ENCODE measurements around the gene EPB41.
"Not testable (repeated sequence)": the region's sequence is repeated elsewhere in the genome, so short reads cannot be mapped to it uniquely, and the experiment has no call there.

The EPB41 gene

GRCh38 chr1:29133861-29134694 is 219.7 kb downstream of the EPB41 start:
- no peak for DNase-seq (ENCODE audit: low read depth)

GRCh38 chr1:29134695-29135028 is 220.3 kb downstream of the EPB41 start:
- DNase-seq (ENCODE audit: low read depth): no peak

DNA sequence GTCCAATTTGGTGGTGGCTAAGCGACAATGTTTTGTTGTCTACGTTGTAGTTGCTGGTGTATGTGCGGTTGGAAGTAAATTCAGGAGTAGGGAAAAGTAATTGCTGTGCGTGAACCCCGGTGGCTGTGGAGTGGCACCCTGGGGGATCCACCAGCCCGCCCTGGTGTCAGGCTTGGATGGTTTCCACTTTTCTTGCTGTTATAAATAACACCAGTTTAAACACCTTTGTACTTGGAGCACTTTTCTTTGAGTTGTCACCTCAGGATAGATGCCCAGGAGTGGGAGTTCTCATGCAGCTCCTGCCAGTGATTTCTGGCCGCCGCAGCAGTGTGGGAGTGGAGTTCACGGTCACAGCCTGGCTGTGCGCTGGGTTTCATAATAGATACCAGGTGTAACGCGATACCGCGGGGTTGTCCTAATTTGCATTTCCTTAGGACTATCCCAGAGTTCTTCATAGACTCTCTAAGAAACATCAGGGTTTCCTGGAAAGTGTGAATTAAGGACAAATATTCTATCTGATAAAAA is 222.1 kb downstream of the EPB41 start:
- no peak for DNase-seq (ENCODE audit: low read depth)

DNA sequence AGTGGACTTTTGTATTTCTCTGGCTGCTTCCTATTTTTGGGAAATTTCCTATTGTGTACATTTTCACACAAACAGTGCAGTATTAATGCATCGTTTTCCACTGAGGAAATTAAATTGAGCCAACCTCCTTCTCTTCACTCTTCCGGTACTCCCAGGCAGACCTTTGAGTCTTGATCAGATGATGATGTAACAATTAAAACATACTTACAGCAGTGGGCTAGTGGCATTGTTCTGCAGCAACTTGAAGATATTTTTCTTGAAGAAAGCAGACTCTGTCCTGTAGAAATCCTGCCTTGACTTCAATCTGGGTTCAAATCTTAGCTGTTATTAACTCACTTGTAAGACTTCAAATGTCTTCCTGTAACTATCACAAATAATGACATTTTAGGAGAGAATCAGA is 228.3 kb downstream of the EPB41 start:
- no peak for DNase-seq (ENCODE audit: low read depth)

DNA sequence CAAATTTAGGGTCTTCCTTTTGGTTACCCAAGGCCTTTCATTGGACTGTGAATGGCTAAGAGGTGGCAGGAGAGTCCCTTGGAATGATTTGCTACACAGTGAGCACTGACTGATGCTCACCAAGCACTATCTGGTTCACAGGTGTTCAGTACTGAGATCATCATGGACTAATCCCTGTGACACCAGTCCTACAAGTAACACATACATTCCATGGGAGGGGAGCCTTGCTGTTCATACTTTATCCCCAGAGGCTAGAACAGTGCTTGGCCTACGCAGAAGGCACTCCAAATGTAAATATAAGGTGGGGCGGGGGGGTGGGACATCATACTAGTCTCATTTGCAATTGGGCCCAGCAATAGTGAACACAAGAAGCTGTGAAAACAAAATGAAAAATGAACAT is 229.8 kb downstream of the EPB41 start:
- DNase-seq (ENCODE audit: low read depth): no peak

GRCh38 chr1:29145739-29146437 is 231.5 kb downstream of the EPB41 start:
- DNase-seq (ENCODE audit: low read depth): peak; percentile 23

DNA sequence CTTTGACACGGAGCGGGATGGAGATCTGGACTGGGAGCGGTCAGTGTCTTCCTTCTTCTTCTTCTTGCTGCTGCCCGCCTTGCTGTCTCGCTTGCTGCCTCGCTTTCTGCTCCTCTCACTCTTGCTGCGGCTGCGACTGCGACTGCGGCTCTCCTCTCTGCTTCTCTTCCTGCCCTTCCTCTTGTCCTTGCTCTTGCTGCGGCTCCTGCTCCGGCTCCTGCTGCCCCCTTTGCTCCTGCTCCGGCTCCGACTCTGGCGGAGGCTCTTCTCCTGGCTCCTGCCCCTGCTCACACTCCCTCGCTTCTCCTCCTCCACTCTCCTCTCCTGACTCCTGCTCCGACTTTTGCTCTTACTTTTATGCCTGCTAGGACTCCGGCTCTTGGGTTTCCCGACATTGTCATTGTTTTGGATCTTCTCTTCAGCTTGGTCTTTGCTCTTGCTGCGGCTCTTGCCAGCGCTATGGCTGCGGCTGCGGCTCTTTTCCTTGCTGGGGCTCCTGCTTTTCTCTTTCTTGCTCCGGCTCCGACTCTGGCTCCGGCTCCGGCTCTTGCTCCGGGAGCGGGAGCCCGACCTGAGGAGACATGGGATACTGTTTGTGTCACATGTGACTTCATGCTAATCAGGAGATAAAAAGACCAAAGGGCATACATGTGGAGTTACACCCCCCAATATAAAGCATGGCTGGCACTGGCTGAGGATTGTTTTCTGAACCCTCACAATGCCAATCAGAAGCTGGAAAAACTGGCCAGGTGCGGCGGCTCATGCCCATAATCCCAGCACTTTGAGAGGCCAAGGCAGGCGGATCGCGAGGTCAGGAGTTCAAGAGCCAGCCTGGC is 234.5 kb downstream of the EPB41 start:
- no peak for DNase-seq (ENCODE audit: low read depth)

GRCh38 chr1:29150346-29150745 is 236.0 kb downstream of the EPB41 start:
- not testable (repeated sequence) for DNase-seq (ENCODE audit: low read depth)

DNA sequence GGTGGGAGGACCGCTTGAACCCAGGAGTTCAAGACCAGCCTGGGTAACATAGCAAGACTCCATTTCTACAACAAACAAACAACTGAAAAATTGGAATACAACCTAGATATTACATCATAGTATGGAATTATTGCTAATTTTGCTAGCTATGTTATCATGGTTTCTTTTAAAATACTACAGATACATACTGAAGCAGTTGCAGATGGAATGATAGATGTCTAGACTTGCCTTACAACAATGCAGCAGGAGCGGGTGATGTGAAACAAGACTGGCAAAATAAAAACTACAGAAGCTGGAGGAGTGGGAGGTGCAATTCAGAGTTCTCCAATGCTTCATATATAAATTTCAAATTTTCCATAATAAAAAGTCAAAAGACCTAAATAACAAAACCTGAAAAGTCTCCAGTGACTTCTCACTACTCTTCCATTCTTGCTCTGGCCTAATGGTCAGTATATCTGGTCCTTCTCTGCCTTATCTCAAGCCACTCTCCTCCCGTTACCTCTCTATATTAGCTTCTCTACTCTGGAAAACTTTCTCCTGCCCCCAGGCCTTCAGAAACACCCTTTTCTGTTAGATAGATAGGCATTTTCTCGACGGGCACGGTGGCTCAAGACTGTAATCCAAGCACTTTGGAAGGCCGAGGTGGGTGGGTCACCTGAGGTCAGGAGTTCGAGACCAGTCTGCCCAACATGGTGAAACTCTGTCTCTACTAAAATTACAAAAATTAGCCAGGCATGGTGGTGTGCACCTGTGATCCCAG is 237.9 kb downstream of the EPB41 start:
- no peak for DNase-seq (ENCODE audit: low read depth)

DNA sequence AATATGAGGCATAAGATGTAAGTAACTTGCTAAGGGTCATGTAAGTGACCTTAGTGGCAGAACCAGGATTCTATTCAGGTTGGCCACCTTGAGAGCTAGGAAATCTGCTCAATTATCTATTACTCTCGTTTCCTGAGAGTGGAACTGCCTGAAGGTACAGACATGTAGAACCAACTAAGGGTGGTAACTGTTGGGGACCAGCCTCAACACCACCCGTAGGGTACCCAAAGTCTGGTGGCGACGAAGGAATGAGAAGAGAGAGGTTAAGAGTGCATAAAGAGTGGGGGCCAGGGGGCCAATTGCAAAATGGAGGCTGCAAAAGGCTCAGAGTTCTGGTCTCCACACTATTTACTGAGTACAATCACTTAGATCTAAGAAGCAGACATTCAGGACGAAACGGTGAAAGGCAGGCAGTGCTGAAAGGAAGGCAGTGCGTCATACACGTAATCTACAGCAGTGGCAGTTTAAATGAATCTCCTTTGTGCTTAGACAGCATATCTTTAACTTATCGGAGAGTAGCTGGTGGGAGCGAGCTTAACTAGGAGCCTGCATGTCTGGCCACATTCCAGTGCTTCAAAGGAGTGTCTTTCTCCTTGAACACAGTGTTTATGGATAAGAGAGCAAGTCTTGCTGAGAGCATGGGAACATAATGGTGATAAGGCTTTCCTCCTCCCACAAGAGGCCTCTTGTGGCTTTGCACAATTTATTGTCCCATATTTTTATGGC is 242.3 kb downstream of the EPB41 start:
- DNase-seq (ENCODE audit: low read depth): no peak

- no peak for DNase-seq (ENCODE audit: low read depth)
Observed at GRCh38 chr1:29157269-29157601, 242.9 kb downstream of the EPB41 start.

GRCh38 chr1:29159773-29160172 is 245.4 kb downstream of the EPB41 start:
- DNase-seq (ENCODE audit: low read depth): no peak

- DNase-seq (ENCODE audit: low read depth): no peak
Observed at GRCh38 chr1:29162025-29162424, 247.7 kb downstream of the EPB41 start.

GRCh38 chr1:29162476-29163138 is 248.2 kb downstream of the EPB41 start:
- no peak for DNase-seq (ENCODE audit: low read depth)

GRCh38 chr1:29164588-29164987 is 250.2 kb downstream of the EPB41 start:
- DNase-seq (ENCODE audit: low read depth): no peak

DNA sequence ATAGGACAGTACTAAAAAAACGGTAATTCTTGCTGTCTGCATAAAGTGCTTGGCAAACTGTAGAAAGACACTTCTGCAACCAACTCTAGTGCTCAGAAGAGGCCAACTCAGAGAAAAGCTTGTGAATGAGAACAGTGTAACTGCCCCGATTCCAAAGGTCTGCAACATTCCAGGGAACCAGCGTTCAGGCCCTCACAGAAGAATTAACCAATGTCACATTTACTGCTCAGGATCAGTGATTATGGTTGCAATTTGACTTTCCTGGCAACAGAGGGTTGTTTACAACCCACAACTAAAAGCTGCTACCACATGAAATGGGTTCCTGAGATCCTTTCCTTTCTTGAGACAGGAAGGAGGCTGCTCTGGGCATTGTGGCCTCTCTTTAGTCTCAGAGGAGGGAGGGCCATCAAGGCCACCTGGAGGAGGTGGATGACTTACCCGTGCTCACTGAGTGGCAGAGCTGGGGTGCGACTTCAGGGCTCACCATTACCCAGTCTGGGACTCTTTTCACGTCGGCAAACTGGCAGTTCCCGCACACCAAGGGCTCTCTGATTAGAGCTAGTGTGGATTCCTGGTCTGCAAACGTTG is 252.0 kb downstream of the EPB41 start:
- DNase-seq (ENCODE audit: low read depth): no peak

DNA sequence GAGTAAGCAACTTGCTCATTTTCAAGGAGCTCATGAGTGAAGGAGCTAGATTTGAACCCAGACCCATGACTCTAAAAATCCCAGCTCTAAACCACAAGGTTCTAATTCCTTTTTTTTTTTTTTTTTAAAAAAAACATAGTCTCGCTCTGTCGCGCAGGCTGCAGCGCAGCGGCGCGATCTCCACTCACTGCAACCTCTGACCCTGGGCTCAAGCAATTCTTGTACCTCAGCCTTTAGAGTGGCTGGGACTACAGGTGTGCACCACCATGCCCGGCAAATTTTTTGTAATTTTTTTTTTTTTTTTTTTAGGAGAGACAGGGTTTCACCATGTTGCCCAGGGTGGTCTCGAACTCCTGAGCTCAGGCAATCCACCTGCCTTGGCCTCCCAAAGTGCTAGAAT is 253.5 kb downstream of the EPB41 start:
- no peak for DNase-seq (ENCODE audit: low read depth)

All from HS-27A (cell line).